ENCODE measurements around the gene LHPP. TPM values are rescaled to one million over a fixed set of nuclear protein-coding genes. Genes with fewer than 3 reads are reported as not detected.
"Not testable (repeated sequence)": the region's sequence is repeated elsewhere in the genome, so short reads cannot be mapped to it uniquely, and the experiment has no call there.

LHPP gene
- total RNA-seq, 1 donor from 2014 or later: 19.6 TPM

- no peaks in the 10 kb centered on the region for H3K27me3 Mint-ChIP-seq (ENCODE audit: low read depth)
- H3K4me1 Mint-ChIP-seq: no peaks in the 10 kb centered on the region
- H3K27ac Mint-ChIP-seq: no peak overlapping the region
- H3K36me3 Mint-ChIP-seq: peaks cover 6% of the 10 kb centered on the region
- no peak for DNase-seq (ENCODE audit: low spot score in 2 of 2, unreplicated experiment in 2 of 2)
- no peak overlapping the region for H3K4me3 Mint-ChIP-seq
- TF ChIP-seq CTCF (IDR thresholded peaks at IDR 0.05; ENCODE audit: unreplicated experiment): no peak
- peaks cover 30% of the 10 kb centered on the region for H3K9me3 Mint-ChIP-seq
Observed at GRCh38 chr10:124578231-124579010, 116.8 kb downstream of the LHPP start.

DNA sequence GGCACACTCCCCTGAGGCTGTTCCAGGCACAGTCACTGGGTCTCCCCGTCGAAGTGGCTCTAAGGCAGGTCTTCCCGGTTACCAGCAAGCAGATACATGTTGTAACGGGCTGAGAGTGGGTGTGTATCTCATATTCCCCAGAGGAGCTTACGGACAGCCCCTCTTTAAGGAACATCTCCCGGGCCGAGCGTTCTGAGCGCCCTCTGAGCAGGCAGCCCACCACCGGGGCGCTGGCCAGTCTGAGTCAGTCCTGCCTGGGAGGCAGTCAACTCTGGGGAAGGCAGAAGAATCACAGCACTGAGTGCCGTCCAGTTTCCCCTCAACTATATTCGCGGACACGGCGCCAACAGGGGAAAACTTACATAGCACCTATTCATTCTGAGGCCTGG lies 117.4 kb downstream of the LHPP start:
- H3K4me3 Mint-ChIP-seq: no peak overlapping the region
- H3K27me3 Mint-ChIP-seq (ENCODE audit: low read depth): no peaks in the 10 kb centered on the region
- H3K27ac Mint-ChIP-seq: no peak overlapping the region
- no peaks in the 10 kb centered on the region for H3K4me1 Mint-ChIP-seq
- peaks cover 6% of the 10 kb centered on the region for H3K36me3 Mint-ChIP-seq
- no peak for TF ChIP-seq CTCF (IDR thresholded peaks at IDR 0.05; ENCODE audit: unreplicated experiment)
- DNase-seq (ENCODE audit: low spot score in 2 of 2, unreplicated experiment in 2 of 2): no peak
- H3K9me3 Mint-ChIP-seq: peaks cover 34% of the 10 kb centered on the region

DNA sequence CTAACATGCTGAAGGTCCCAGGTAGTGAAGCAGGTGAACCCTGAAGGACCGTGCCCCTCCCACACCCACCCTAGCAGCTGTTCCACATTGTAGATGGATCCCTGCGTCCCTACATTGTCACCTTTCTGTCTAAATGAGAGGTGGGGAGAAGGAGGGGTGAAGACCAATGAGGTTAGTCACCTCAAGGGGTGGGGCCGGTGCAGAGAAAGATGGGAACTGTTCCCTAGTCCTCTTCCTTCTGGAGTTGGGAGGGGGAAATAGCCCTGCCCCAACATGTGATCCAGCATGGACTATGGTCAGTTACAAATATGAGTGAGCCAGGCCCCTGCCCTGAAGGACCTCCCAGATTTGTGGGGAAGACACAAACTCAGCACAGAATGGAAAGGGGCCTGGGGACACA lies 124.5 kb downstream of the LHPP start:
- peaks cover 8% of the 10 kb centered on the region for H3K36me3 Mint-ChIP-seq
- H3K4me3 Mint-ChIP-seq: no peak overlapping the region
- peaks cover 22% of the 10 kb centered on the region for H3K9me3 Mint-ChIP-seq
- no peak overlapping the region for H3K27ac Mint-ChIP-seq
- peaks cover 20% of the 10 kb centered on the region for H3K4me1 Mint-ChIP-seq
- H3K27me3 Mint-ChIP-seq (ENCODE audit: low read depth): no peaks in the 10 kb centered on the region
- no peak for TF ChIP-seq CTCF (IDR thresholded peaks at IDR 0.05; ENCODE audit: unreplicated experiment)
- DNase-seq (ENCODE audit: low spot score in 2 of 2, unreplicated experiment in 2 of 2): no peak

- Mint-ChIP-seq H3K27ac (no peak overlapping the region), H3K36me3 (peaks cover 5% of the 10 kb centered on the region), H3K4me1 (peaks cover 20% of the 10 kb centered on the region), H3K27me3 (ENCODE audit: low read depth) (no peaks in the 10 kb centered on the region), H3K4me3 (no peak overlapping the region), H3K9me3 (peaks cover 17% of the 10 kb centered on the region)
- DNase-seq (ENCODE audit: low spot score in 2 of 2, unreplicated experiment in 2 of 2): no peak
- TF ChIP-seq CTCF (IDR thresholded peaks at IDR 0.05; ENCODE audit: unreplicated experiment): no peak
Observed at GRCh38 chr10:124587811-124588211, 126.2 kb downstream of the LHPP start.

DNA sequence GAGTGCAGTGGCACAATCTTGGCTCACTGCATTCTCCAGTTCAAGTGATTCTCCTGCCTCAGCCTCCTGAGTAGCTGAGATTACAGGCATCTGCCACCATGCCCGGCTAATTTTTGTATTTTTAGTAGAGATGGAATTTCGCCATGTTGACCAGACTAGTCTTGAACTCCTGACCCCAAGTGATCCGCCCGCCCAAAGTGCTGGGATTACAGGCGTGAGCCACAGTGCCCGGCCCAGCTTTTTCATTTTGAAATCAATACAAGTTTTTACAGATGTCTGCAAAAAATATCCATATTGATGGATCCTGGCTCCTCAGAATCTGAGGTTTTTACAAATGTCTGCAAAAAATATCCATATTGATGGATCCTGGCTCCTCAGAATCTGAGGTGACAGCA lies 126.7 kb downstream of the LHPP start:
- not testable (repeated sequence) for H3K27me3 Mint-ChIP-seq (ENCODE audit: low read depth); H3K4me3 Mint-ChIP-seq; H3K27ac Mint-ChIP-seq; H3K36me3 Mint-ChIP-seq; DNase-seq (ENCODE audit: low spot score in 2 of 2, unreplicated experiment in 2 of 2)
- Mint-ChIP-seq H3K9me3 (peaks cover 12% of the 10 kb centered on the region), H3K4me1 (peaks cover 20% of the 10 kb centered on the region)

- TF ChIP-seq CTCF (IDR thresholded peaks at IDR 0.05; ENCODE audit: unreplicated experiment): no peak
- Mint-ChIP-seq H3K36me3 (peaks cover 5% of the 10 kb centered on the region), H3K9me3 (peaks cover 7% of the 10 kb centered on the region), H3K4me1 (peaks cover 20% of the 10 kb centered on the region), H3K27ac (no peak overlapping the region), H3K4me3 (no peak overlapping the region), H3K27me3 (ENCODE audit: low read depth) (no peaks in the 10 kb centered on the region)
- no peak for DNase-seq (ENCODE audit: low spot score in 2 of 2, unreplicated experiment in 2 of 2)
Observed at GRCh38 chr10:124588736-124589490, 127.3 kb downstream of the LHPP start.
